ENCODE results near the gene NT5C. TPM values are rescaled to one million over a fixed set of nuclear protein-coding genes. Genes with fewer than 3 reads are reported as not detected.

The NT5C gene
- total and polyA plus RNA-seq, 2 experiments from 2014 or later = 174 to 204 TPM

- Histone ChIP-seq H3K4me1 (ENCODE audit: low read depth) (peaks cover 7% of the 10 kb centered on the region), H3K4me3 (peak overlapping the region; percentile 94), H3K36me3 (peaks cover 14% of the 10 kb centered on the region), H3K27ac (no peak overlapping the region), H3K27me3 (no peaks in the 10 kb centered on the region), H3K9me3 (ENCODE audit: low read depth) (no peaks in the 10 kb centered on the region)
- TF ChIP-seq CTCF (IDR thresholded peaks at IDR 0.05; ENCODE audit: low read depth, low read length) = no peak
- DNase-seq (ENCODE audit: low read depth in 1 of 2, low spot score in 1 of 2) = no peak
Measured at GRCh38 chr17:75151930-75152329, 20.4 kb upstream of the NT5C start.

- Histone ChIP-seq H3K4me3 (no peak overlapping the region), H3K27ac (no peak overlapping the region), H3K4me1 (ENCODE audit: low read depth) (peaks cover 6% of the 10 kb centered on the region), H3K36me3 (peaks cover 43% of the 10 kb centered on the region), H3K9me3 (ENCODE audit: low read depth) (no peaks in the 10 kb centered on the region), H3K27me3 (no peaks in the 10 kb centered on the region)
- TF ChIP-seq CTCF (IDR thresholded peaks at IDR 0.05; ENCODE audit: low read depth, low read length) = no peak
- DNase-seq (ENCODE audit: low read depth in 1 of 2, low spot score in 1 of 2) = no peak
Measured at GRCh38 chr17:75147878-75148546, 16.5 kb upstream of the NT5C start.

DNA sequence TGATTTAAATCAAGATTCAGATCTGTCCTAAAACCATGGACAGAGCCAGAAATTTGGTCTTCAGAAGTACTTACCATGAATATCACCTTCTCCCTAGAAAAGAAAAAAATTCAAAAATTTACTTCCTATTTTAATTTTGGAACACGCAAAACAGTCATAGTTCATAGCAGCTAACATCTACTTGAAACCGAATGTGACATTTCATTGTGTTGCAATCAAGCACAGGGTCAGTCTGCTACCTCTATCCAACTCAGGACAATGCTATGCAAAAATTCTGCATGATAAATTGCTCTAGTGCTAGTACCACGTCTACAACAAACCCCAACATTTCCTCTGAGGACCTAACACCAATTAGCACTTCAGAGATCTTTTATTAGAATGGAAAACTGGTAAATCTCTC lies 15.1 kb upstream of the NT5C start:
- no peak for TF ChIP-seq CTCF (IDR thresholded peaks at IDR 0.05; ENCODE audit: low read depth, low read length)
- DNase-seq (ENCODE audit: low read depth in 1 of 2, low spot score in 1 of 2) = peak in 1 of 2 donors; percentile 32
- Histone ChIP-seq H3K9me3 (ENCODE audit: low read depth) (no peaks in the 10 kb centered on the region), H3K36me3 (peaks cover 48% of the 10 kb centered on the region), H3K4me1 (ENCODE audit: low read depth) (no peaks in the 10 kb centered on the region), H3K27ac (no peak overlapping the region), H3K4me3 (no peak overlapping the region), H3K27me3 (no peaks in the 10 kb centered on the region)

GRCh38 chr17:75144816-75145512 lies 13.4 kb upstream of the NT5C start:
- H3K4me1 ChIP-seq (ENCODE audit: low read depth) = no peaks in the 10 kb centered on the region
- no peak for TF ChIP-seq CTCF (IDR thresholded peaks at IDR 0.05; ENCODE audit: low read depth, low read length)
- H3K9me3 ChIP-seq (ENCODE audit: low read depth) = no peaks in the 10 kb centered on the region
- H3K27me3 ChIP-seq = no peaks in the 10 kb centered on the region
- H3K27ac ChIP-seq = no peak overlapping the region
- no peak for DNase-seq (ENCODE audit: low read depth in 1 of 2, low spot score in 1 of 2)
- peaks cover 62% of the 10 kb centered on the region for H3K36me3 ChIP-seq
- no peak overlapping the region for H3K4me3 ChIP-seq

GRCh38 chr17:75142236-75142971 lies 10.9 kb upstream of the NT5C start:
- no peak for TF ChIP-seq CTCF (IDR thresholded peaks at IDR 0.05; ENCODE audit: low read depth, low read length)
- DNase-seq (ENCODE audit: low read depth in 1 of 2, low spot score in 1 of 2) = no peak
- H3K4me1 ChIP-seq (ENCODE audit: low read depth) = no peaks in the 10 kb centered on the region
- H3K9me3 ChIP-seq (ENCODE audit: low read depth) = no peaks in the 10 kb centered on the region
- no peak overlapping the region for H3K4me3 ChIP-seq
- H3K36me3 ChIP-seq = peaks cover 55% of the 10 kb centered on the region
- no peak overlapping the region for H3K27ac ChIP-seq
- no peaks in the 10 kb centered on the region for H3K27me3 ChIP-seq
